ENCODE data around the gene CAPN1.

DNA sequence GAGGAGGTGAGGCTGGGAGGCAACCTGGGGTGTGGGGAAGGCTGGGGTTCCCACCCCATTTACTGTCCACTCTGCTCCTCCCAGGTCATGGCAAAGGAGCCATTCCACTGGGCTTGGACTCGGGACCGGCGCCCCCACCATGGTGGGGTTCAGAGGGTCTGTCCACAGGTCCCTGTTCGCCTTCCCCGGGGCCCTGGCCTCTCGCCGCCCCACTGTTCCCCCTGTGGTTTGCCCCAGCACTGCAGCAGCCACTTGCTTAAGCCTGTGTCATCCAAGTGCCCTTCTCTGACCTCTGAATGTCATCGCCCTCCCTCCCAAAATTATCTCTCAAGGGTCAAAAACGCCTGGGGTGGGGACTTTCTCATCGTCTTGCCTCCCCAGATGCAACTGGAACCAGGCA, 9.1 kb upstream of the CAPN1 start:
- TF ChIP-seq, protein P1, sequence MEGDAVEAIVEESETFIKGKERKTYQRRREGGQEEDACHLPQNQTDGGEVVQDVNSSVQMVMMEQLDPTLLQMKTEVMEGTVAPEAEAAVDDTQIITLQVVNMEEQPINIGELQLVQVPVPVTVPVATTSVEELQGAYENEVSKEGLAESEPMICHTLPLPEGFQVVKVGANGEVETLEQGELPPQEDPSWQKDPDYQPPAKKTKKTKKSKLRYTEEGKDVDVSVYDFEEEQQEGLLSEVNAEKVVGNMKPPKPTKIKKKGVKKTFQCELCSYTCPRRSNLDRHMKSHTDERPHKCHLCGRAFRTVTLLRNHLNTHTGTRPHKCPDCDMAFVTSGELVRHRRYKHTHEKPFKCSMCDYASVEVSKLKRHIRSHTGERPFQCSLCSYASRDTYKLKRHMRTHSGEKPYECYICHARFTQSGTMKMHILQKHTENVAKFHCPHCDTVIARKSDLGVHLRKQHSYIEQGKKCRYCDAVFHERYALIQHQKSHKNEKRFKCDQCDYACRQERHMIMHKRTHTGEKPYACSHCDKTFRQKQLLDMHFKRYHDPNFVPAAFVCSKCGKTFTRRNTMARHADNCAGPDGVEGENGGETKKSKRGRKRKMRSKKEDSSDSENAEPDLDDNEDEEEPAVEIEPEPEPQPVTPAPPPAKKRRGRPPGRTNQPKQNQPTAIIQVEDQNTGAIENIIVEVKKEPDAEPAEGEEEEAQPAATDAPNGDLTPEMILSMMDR (IDR thresholded peaks at IDR 0.05): no peak
- TF ChIP-seq POLR2A (IDR thresholded peaks at IDR 0.05): no peak
